Ovary (tissue), 3 donors: ENCODE measurements around the gene SHISA6.

Source experiments
- CTCF ChIP-seq, 3 donors: fragments of 450-650 bp in 2 of 3; fragments of 200-600 bp in 1 of 3; IDR thresholded peaks; one replicate each; pipeline versions ENCODE4 v1.5.1 to v1.8.0; 2016 to 2022; ENCODE audit warnings: antibody characterized with exemption in 3 of 3, mild to moderate bottlenecking in 1 of 3
- EP300 ChIP-seq: sonication (generic); formaldehyde crosslinking; IDR thresholded peaks from one replicate; pipeline ENCODE4 v1.6.1; 2017; ENCODE audit warnings: antibody characterized with exemption
- POLR2A ChIP-seq: fragments of 450-650 bp; IDR thresholded peaks from one replicate; pipeline ENCODE4 v1.6.1; 2017; ENCODE audit warnings: antibody characterized with exemption, mild to moderate bottlenecking, moderate library complexity
- donor health status: DM: no; HTN: no; CAD: no.

- TF ChIP-seq POLR2A (no peak), CTCF (IDR thresholded peaks at IDR 0.05) (no peak), EP300 (no peak)
Measured at GRCh38 chr17:11340803-11341202, 99.8 kb downstream of the SHISA6 start.
